ENCODE data around the gene CPNE5. TPM values are rescaled to one million over a fixed set of nuclear protein-coding genes. Genes with fewer than 3 reads are reported as not detected.

CPNE5 gene
- total and polyA plus RNA-seq, 3 donors from 2014 or later, result 44.2 to 137 (median 97.8) TPM

- DNase-seq, result no peak
- intact Hi-C loops (cut with DNase I; ENCODE audit: low total_unique reads), result no loop called here
- TF ChIP-seq CTCF (IDR thresholded peaks at IDR 0.05), result no peak
- TF ChIP-seq POLR2A (IDR thresholded peaks at IDR 0.05), result no peak
- Histone ChIP-seq H3K27me3 (no peaks in the 10 kb centered on the region), H3K4me1 (no peaks in the 10 kb centered on the region), H3K4me3 (no peak overlapping the region), H3K27ac (no peak overlapping the region), H3K36me3 (ENCODE audit: low read depth, missing control alignments) (no peaks in the 10 kb centered on the region), H3K9me3 (no peaks in the 10 kb centered on the region)
- WGBS, 2 donors, result 64 to 82% methylated on average over 7 of the region's 7 CpGs
Observed at GRCh38 chr6:36805096-36805797, 34.0 kb downstream of the CPNE5 start.

- TF ChIP-seq POLR2A (IDR thresholded peaks at IDR 0.05) (no peak), CTCF (IDR thresholded peaks at IDR 0.05) (no peak)
- H3K4me1 ChIP-seq, result no peaks in the 10 kb centered on the region
- H3K9me3 ChIP-seq, result no peaks in the 10 kb centered on the region
- DNase-seq, result no peak
- H3K27me3 ChIP-seq, result no peaks in the 10 kb centered on the region
- intact Hi-C loops (cut with DNase I; ENCODE audit: low total_unique reads), result no loop called here
- no peak overlapping the region for H3K27ac ChIP-seq
- no peaks in the 10 kb centered on the region for H3K36me3 ChIP-seq (ENCODE audit: low read depth, missing control alignments)
- 70 to 76% methylated on average over 3 of the region's 3 CpGs for WGBS, 2 donors
- no peak overlapping the region for H3K4me3 ChIP-seq
Observed at GRCh38 chr6:36804563-36804962, 34.7 kb downstream of the CPNE5 start.

GRCh38 chr6:36803908-36804307 lies 35.3 kb downstream of the CPNE5 start:
- DNase-seq, result no peak
- Histone ChIP-seq H3K9me3 (no peaks in the 10 kb centered on the region), H3K27me3 (no peaks in the 10 kb centered on the region), H3K4me1 (no peaks in the 10 kb centered on the region), H3K27ac (no peak overlapping the region), H3K4me3 (no peak overlapping the region), H3K36me3 (ENCODE audit: low read depth, missing control alignments) (no peaks in the 10 kb centered on the region)
- intact Hi-C loops (cut with DNase I; ENCODE audit: low total_unique reads), result no loop called here
- WGBS, 2 donors, result 82 to 89% methylated on average over 1 of the region's 1 CpG
- no peak for TF ChIP-seq CTCF (IDR thresholded peaks at IDR 0.05)
- TF ChIP-seq POLR2A (IDR thresholded peaks at IDR 0.05), result no peak

- H3K4me1 ChIP-seq, result no peaks in the 10 kb centered on the region
- WGBS, 2 donors, result 90 to 94% methylated on average over 6 of the region's 6 CpGs
- no peaks in the 10 kb centered on the region for H3K36me3 ChIP-seq (ENCODE audit: low read depth, missing control alignments)
- intact Hi-C loops (cut with DNase I; ENCODE audit: low total_unique reads), result no loop called here
- TF ChIP-seq CTCF (IDR thresholded peaks at IDR 0.05) (no peak), POLR2A (IDR thresholded peaks at IDR 0.05) (no peak)
- no peak overlapping the region for H3K4me3 ChIP-seq
- no peak overlapping the region for H3K27ac ChIP-seq
- no peaks in the 10 kb centered on the region for H3K27me3 ChIP-seq
- no peak for DNase-seq
- no peaks in the 10 kb centered on the region for H3K9me3 ChIP-seq
Observed at GRCh38 chr6:36803482-36803881, 35.8 kb downstream of the CPNE5 start.
